Cardiac septum (tissue), 1 donor: ENCODE data around the gene HES1. TPM values are rescaled to one million over a fixed set of nuclear protein-coding genes. Genes with fewer than 3 reads are reported as not detected.
A peak's percentile ranks its signal among the peaks of the same experiment; 100 is the strongest.
"Not testable (repeated sequence)": the region's sequence is repeated elsewhere in the genome, so short reads cannot be mapped to it uniquely, and the experiment has no call there.

Source experiments
- DNase-seq: peaks from one replicate; pipeline ENCODE4 v3.0.0-alpha.2; 2020; ENCODE audit warnings: low spot score
- intact Hi-C: fragments of 100-400 bp; cut with DNase I; formaldehyde crosslinking; loops from one replicate; pipeline ENCODE4 v1.14.0; 2022
- long read RNA-seq: library from polyadenylated mRNA; unstranded; transcript quantifications from one replicate; pipeline ENCODE4 v2.0.0, GENCODE V29; 2021
- total RNA-seq: library from RNA; stranded (reverse); fragmentation: NEBNext Ultra II Directional; extraction: Animal tissue kit (Norgen Biotek cat#: 25700); gene quantifications from one replicate; pipeline ENCODE4 v1.2.1, GENCODE V29; 2021
- donor health status: DM: no; HTN: no; CAD: no.

Gene HES1
- total RNA-seq: 24.4 TPM
- long read RNA-seq, transcript HES1-201 (4 exons, 1,578 nt): major isoform, 12 of 21 reads
- long read RNA-seq, partial matches to known transcripts: 8 of 21 reads
- long read RNA-seq, other reads (novel, unspliced or antisense): 1 of 21 reads

DNA sequence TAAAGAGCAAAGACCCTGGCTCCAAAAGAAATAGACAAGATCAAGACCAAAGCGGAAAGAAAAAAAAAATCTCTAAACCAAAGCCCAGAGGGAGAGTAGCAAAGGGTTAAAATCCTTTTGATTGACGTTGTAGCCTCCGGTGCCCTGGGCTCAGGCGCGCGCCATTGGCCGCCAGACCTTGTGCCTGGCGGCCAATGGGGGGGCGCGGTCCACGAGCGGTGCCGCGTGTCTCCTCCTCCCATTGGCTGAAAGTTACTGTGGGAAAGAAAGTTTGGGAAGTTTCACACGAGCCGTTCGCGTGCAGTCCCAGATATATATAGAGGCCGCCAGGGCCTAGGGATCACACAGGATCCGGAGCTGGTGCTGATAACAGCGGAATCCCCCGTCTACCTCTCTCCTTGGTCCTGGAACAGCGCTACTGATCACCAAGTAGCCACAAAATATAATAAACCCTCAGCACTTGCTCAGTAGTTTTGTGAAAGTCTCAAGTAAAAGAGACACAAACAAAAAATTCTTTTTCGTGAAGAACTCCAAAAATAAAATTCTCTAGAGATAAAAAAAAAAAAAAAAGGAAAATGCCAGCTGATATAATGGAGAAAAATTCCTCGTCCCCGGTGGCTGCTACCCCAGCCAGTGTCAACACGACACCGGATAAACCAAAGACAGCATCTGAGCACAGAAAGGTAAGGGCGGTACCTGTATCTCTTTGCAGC lies at the start of gene HES1:
TSS of gene HES1 (plus strand) at position 343 of the 713 bp plus-strand sequence. CDS start at position 576, 233 bp downstream.
- DNase-seq: peak; percentile 94
- intact Hi-C loops: loop anchor here (2.0 to 5.0 kb wide), 4 partner anchors 65 to 271 kb away; no protein-coding TSS in a partner anchor

DNA sequence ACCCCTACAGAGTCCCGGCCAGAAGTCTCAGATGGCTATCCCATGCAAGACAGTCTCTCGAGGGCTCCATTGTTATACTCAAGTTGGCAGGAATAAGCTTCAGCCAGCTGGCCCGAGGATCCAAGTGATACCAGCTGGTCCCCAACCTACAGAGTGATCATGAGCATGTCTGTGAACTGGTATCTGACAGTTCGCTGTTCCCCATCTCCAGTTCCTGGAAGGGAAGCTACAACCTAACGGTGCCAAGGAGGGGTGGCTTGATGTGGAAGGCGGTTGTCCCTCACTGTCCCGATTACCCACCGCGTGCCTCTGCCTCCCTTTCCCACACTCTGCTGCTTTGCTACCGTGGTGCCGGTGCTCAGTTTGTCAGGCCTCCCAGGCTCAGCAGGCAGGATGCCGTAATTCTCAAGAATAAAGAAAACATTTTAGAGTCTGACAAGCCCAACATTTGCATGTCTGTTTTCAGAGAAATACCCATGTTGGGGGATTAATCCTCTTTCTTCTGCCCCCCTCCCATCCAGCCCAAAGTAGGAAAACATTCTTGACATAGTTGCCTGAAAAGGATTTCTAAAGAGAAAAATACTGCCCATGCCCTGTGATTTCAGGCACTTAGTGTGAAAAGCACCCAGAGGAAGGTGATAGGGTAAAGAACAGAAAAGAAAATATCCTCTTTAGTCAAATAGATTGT lies 49.4 kb upstream of the HES1 start:
- no peak for DNase-seq
- intact Hi-C loops: no loop called here

DNA sequence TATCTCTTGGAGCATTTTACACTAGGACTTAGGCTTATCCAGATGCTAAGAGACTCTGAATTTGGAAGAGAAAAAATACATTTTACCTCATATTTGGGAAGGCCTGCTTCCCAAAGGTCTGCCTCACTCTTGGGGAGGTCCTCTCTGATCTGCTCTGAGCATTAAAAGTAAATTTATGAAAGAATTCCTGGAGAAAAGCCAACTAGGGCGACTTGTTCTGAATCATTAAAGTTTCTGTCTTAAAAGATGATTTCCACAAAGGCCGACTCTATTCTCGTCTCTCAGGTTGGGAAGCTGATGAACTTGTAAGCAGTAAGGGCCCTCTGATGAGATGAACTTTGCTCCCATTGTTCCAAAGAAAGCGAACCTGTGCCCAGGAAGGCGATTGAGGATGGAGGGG lies 48.7 kb upstream of the HES1 start:
- intact Hi-C loops: no loop called here
- DNase-seq: no peak

- no peak for DNase-seq
- intact Hi-C loops: no loop called here
Observed at GRCh38 chr3:194087995-194088855, 47.7 kb upstream of the HES1 start.

DNA sequence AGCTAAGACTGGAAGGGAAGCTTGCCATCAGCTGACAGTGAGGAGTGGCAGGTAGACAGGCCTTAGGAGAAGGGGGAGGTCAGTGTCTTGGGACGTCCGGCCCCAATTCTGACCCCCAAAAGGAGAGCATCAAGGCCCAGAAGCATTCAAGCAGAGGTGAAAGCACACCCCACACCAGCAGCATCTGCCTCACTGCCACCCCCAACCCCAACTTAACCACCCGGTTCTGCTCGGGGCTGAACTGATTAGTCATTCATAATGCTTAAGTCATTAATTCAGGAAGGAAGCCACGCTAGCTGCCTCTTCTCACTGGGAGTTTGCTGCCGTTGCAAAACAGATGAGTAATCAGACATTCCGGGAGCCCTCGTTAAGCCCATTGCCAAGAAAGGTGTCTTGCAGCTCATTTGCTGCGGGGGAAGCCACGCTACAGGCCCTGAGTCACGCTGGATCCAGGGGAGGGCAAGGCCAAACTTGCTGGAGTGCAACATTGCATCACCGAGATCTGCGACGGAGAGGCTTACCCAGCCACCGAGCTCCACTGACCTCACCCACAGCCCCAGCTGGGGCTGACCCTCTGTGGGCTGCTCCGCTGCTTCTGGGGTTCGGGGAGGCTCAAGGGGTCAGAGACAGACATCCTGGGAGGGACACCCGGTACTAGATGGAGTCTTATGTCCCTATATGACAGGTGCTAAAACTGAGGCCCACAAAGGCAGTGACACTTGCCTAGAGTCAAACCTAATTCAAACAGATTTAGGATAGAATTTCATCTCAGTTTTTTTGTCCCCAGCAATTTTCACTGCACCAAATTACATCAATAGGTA lies 46.4 kb upstream of the HES1 start:
- DNase-seq: peak; percentile 93
- intact Hi-C loops: no loop called here

- DNase-seq, intact Hi-C loops: not testable (repeated sequence)
Observed at GRCh38 chr3:194090178-194090555, 45.8 kb upstream of the HES1 start.

GRCh38 chr3:194090716-194091115 lies 45.2 kb upstream of the HES1 start:
- intact Hi-C loops: no loop called here
- no peak for DNase-seq

GRCh38 chr3:194091141-194091540 lies 44.8 kb upstream of the HES1 start:
- no peak for DNase-seq

GRCh38 chr3:194091897-194092296 lies 44.1 kb upstream of the HES1 start:
- DNase-seq, intact Hi-C loops: not testable (repeated sequence)

More at GRCh38 chr3:194091141-194091540, 44.8 kb upstream of the HES1 start:
- intact Hi-C loops: no loop called here

- intact Hi-C loops: no loop called here
- no peak for DNase-seq
Observed at GRCh38 chr3:194092881-194093301, 43.1 kb upstream of the HES1 start.

DNA sequence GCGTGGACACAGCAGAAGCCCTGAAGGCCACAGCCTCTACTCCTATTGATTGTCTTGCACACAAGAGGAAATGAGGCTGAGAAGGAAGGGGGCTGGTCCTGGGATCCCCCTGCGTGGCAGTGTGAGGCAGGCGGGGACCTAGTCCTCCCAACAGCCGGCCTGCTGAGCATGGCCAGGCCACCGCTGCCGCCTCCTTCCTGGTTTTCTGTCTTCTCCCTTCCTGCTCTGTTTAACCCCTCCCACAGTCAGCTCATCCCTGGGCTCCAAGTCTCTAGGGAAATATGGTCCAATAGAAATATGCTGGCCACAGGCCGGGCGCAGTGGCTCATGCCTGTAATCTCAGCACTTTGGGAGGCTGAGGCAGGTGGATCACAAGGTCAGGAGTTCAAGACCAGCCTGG lies 42.1 kb upstream of the HES1 start:
- intact Hi-C loops: no loop called here

DNA sequence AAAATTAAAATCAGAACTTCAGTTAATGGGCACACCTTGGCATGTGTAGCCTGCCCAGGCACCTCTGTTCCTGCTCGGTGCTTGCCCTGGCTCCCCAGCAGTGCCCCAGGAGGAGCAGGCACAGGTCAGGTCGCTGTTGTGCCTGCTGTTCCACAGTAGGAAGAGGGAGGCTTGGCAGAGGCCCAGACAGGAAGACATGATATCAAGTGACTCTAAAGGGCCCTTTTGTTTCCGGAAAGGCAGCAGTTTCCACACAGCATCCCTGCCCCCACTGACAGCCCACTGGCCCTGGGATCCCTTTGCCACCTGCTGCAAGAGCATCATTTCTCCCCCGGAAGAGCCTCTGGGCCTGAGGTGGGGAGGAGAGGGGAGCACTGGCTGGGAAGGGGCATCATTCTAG lies 40.5 kb upstream of the HES1 start:
- no peak for DNase-seq
- intact Hi-C loops: no loop called here

More for the DNA sequence above, 42.1 kb upstream of the HES1 start:
- no peak for DNase-seq

- intact Hi-C loops: no loop called here
Observed at GRCh38 chr3:194095902-194096301, 40.0 kb upstream of the HES1 start.

GRCh38 chr3:194097141-194097882 lies 38.6 kb upstream of the HES1 start:
- intact Hi-C loops: no loop called here
- DNase-seq: no peak

More at GRCh38 chr3:194095902-194096301, 40.0 kb upstream of the HES1 start:
- DNase-seq: no peak

DNA sequence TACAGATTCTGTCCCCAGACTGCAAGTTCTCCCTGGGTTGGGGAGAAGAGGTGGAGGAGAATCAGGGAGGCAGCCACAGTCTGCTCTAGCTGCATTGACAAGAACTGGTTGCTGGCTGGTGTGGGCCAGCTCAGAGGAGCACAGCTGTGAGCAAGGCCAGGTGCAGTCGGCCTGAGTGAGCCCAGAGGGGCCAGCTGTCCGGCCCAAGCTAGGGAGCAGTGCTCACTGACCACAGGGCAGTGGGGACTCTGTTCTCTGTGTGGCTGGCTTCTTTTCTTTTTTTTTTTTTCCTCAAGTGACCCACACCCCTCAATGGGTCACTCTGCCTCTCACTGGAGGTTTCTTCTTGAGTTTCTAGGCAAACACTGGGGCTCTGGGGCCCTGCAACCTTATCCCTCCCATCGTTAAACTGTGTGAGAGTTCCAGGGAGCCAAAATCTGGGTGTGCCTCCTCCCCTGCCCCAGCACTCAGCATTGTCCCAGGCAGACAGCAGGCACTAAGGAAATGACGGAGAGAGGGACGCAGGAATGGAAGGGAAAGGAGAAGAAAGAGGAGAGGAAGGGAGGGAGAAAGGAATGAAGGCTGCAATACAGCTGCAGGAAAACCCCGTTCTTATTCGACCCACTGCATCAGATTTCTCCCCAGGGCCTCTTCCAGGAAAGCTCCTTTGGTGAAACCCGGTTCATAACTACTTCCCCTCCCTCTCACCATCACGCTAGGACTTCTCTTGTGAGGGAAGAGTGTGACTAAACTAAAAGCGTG lies 37.7 kb upstream of the HES1 start:
- DNase-seq: no peak
- intact Hi-C loops: no loop called here

DNA sequence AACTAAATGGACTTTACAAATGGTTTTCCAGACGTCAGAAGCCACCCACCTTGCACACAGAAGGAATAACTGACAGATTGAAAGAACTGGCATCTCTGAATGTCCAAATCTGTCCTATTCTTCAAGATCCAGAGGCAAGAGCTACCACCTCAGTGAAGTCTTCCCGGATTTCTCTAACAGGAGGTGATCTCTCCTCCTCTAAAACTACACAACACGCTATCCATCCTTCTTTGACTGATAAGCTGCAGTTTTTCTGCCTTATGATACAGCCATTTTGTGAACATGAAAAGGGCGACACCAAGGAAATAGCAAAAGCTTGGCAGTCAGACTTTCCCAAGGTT lies 37.1 kb upstream of the HES1 start:
- DNase-seq: no peak
- intact Hi-C loops: no loop called here

DNA sequence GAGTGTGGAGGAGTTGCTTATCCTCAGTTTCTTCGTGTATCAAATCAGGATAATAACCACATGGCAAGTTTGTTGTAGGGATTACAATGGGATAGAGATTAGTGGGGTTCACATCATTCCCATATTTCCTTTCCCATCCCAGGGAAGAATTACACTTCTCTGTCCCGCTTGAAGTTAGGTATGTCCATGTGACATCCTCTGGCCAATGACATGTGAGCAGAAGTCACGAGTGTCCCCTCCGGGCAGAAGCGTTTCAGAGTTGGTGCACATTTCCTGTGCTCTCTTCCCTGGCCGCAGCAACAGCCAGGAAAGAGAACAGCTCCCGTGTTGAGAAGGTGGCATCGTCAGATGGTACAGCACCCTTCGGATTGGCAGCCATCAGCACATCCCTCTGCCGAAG lies 36.7 kb upstream of the HES1 start:
- intact Hi-C loops: no loop called here
- DNase-seq: no peak

- intact Hi-C loops: no loop called here
- DNase-seq: no peak
Observed at GRCh38 chr3:194100856-194101390, 35.0 kb upstream of the HES1 start.
